Hematopoietic multipotent progenitor cell treated with erythropoietin and hydrocortisone succinate and interleukin-3 and kit ligand, for 4 days (in vitro differentiated cells): ENCODE measurements around the gene LMNTD2.
A peak's percentile ranks its signal among the peaks of the same experiment; 100 is the strongest.

Experiments
- DNase-seq: peaks from one replicate; pipeline ENCODE4 v3.0.0-alpha.2; 2015

The LMNTD2 gene

DNA sequence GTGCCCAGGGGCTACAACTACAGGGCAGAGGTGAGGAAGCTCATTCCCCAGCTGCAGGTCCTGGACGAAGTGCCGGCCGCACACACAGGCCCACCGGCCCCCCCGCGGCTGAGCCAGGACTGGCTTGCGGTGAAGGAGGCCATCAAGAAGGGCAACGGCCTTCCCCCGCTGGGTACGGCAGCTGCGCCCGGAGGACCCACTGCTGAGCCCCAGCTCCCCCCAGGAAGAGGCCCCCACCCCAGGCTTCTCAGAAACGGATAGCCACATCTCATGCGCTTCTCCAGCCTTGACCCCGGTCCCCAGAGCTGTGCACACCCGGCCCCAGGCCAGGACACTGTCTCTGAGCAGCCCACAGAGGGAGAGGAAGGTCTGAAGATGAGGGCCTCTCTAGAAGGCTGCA, 9.4 kb downstream of the LMNTD2 start:
- DNase-seq = no peak

DNA sequence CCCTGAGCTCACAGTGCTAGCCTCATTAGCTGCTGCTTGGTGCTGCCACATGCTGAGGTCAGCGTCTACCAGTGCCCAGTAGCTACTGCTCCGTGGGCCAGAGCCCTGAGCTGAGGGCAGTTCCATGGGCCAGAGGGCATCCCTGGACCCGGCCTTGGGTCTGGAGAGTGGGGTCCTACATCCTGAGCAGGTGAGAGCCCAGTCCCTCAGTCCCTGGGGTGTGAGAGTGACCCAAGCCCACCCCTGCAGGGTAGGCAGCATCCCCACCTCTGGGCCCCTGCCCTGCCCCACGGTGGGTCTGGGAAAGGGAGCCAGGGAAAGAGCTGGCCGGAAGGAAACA, 9.8 kb downstream of the LMNTD2 start:
- DNase-seq = no peak

DNA sequence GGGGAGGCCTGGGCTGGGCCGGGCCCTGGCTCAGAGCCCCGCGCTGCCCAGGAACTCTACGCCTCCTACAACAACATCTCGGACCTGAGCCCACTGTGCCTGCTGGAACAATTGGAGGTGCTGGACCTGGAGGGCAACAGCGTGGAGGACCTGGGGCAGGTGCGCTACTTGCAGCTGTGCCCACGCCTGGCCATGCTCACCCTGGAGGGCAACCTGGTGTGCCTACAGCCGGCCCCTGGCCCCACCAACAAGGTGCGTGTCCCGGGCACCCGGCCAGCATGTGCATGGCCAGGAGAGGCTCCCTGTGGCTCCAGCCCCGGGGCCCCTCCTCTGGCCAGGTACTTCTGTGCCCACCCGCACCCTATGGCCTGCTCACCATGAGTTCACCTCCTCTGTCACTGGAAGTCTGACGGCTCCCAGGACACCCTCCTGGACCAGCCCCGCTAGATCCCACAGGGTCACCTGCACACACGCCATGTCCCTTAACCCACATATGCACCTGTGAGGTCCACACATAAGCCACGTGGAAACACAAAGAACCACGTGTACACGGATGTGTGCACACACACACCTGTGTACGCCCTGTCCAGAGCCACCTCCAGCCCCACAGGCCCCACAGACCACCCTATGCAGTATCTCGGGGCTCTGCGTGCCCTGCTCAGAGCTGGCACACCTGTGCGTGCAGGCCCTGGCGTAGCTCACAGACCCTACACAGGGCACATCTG, 10.4 kb downstream of the LMNTD2 start:
- DNase-seq = no peak

DNA sequence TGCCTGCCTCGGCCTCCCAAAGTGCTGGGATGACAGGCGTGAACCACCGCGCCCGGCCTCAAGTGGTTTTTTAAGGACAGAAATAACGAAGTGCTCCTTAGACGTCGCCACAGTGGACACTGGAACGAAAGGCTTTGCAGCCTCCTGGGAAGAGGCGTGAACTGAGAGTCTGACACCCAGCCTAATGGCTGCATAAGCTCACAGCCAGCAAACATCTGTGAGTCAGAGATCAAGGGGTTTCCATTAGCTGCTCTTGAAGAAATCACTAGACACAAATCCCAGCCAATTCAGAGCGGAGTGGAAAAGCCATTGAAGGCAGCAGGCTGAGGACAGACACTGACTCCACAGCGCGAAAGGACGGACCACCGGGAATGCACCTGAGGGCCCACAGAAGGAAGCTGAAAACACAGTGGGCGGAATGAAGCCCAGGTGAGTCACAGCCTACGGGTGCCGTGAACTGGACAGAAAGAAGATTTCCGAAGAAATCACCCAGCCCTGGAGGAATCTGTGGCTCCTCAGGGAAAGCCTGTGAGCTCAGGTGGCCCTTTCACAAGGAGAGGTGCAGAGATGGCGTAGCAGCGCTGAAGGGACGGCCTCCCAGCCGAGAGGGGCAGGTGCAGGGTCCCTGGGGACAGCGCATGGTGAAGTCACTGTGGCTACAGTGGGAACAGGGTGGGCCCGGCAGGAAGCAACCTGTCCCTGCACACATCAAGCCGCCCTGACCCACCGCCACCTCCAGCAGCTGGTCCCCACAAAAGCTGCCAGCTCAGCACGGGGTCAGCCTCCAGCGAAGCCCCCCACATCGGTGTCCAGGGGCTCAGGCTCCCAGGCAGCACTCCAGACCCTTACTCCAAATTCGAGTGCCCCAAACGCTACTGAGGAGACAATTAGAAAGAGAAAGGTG, 11.6 kb downstream of the LMNTD2 start:
- DNase-seq = no peak

DNA sequence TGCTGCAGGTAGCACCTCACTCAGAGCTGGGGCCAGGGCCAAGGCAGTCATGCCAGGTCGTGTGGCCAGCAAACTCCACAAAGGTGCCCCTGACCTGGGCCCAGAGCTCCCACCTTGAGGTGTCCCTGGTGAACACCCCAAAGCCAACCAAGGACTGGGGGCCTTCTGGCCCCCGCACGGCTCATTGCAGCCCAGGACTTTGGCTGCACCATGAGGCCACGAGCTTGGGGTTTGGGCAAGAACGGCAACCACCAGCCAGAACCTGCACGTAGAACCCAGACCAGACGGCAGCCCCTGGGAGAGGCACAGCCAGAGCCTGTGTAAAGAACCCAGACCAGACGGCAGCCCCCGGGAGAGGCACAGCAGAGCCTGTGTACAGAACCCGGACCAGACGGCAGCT, 15.4 kb downstream of the LMNTD2 start:
- DNase-seq = no peak

DNA sequence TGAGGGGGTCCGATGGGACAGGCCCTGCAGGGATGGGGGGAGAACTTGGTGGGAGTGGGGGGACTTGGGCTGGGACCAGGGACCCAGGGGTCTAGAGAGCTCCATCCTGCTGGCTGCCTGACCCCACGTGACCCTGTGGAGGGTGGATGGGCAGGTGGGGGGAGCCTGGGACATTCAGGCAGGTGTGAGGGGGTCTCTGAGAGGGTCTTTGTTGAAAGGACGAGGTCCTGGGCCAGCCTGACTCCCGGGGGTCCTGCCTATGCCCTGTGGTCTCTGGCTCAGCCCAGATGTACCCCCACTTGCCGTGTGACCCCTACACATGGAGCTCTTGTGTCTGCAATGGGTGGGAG, 15.7 kb downstream of the LMNTD2 start:
- DNase-seq = no peak

DNA sequence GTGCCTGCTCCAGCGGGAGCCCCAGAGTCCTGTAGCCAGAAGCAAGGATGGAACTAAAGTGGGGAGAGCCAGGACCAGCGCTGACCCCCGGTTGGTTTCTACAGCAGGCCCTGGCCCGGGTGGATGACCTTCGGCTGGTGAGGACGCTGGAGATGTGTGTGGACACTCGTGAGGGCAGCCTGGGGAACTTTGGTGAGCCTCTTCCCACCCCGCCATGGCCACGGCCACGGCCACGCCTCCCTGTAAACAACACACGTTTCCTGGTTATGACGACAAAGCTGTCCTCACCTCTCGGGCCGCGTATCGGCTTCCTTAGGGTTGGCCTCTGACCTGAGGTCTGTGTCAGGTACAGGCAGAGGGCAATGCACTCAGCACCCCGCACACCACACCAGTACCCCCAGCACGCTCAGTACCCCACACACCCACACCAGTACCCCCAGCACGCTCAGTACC, 19.1 kb downstream of the LMNTD2 start:
- DNase-seq = no peak

DNA sequence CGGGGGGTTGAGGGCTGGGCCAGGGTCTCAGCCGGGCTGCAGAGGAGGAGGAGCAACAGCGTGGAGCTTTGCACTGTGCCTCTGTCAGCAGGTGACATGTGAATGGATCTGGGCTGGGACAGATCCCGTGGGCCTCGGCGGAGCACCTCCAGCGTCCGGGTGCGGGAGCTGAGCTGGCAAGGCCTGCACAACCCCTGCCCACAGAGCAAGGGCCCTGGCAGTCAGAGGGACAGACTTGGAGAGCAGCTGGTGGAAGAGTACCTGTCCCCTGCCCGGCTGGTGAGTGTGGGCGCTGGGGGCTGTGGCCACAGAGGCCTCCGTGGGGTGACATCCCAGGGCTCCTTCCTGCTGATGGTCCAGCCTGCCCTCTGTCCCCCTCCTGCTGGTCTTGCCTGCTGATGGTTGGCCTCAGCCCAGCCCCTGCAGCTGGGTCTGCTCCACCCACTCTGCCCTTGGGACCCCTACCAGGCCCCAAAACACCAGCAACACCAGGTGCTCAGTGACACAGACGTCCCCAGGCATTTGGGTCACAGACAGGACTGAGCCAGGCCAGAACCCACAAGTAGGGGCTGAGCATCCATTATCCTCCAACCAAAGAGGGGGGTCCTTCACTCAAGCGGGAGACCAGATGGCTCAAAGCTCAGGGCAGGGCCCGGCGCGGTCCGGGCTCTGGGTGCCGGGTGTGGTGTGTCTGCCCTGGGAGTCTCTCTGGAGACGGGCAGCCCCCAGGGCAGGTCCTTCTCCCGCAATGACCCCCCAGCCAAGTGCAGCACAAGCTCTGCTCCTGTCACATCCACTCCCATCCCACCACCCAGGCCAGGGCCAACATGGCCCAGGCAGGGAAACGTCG, 19.7 kb downstream of the LMNTD2 start:
- DNase-seq = no peak

DNA sequence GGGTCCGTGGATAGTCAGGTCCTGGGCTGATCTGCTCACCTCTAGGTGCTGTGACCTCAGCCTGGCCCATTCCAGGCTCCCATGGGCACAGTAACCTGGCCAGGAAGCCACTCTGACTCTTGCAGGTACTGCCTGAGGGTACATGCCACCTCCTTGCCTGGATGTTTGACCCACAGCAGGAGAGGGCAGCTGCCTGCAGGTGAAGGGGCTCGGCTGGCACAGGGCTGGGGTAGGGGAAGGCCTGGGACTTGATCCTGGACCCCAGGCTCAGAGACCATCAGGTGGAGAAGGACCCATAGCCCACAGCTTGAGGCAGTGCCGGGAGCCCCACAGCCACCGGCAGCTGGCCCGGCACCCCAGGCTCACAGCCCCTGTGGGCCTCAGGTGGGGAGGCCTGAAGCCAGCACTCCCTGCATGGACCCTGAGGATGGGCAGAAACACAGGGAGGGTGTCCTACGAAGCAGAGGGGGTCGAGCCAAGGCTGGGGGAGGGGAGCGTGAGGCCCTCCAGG, 20.5 kb downstream of the LMNTD2 start:
- DNase-seq = no peak

DNA sequence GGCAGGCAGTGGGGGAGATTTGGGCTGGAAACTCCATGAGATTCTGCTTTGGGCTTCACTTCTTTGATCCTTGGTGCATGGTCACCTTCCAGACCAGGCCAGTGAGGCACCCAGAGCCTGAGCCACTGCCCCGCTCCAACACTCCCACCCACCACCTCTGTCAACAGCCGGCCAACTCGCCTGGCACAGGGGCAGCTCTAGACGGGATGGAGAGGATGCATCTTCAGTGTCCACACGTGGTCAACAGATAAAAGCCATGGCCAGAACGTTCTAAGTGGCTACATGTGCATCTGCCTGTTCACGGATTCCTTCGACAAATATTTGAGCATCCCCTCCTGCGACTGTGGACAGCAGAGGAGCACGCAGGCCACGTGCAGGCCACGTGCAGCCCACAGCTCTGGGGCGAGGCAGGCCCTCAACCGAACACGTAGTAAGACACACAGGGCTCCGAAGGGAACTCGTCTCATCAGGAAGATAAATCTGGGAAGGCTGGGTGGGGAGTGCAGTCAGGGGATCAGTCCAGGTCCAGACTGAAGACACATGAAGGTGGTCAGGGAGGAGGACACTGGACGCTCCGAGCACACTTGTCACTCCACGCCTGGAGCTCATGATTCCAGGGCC, 22.0 kb downstream of the LMNTD2 start:
- no peak for DNase-seq

DNA sequence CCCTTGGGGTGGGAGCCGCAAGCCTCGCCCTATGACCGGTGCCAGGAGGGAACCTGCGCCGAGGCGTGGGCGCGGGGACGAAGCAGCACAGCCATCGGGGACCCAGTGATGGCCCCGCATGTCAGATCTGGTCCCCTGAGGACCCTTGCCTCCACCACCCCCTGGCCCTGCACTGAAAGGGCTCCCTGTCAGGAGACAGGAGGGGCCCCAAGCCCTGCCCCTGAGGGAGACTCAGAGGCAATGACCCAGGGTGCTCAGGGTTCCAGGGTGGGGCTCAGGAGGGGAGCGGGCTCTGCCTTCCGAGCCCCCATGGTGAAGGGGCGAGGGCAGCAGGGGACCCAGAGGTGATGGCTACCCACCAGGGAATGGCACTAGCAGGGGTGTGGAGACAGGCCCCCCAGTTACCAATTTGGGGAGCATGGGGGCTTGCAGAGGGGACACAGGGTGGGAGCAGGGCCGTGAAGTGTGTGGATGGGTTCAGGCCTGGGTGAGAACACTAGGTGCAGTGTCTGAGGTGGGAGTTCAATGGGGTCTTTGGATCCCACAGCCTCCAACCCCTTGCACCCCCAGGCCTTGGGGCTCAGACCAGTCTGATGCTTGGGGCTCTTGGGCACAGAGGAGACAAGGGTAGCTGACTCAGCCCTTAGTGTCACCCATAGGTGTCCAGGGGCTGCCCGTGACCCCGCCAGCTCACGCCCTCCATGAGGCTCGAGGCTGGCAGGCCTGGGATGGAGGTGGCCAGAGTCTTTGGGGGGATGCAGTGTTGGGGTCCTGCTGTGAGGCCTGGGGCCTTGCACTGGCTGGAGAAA, 22.7 kb downstream of the LMNTD2 start:
- no peak for DNase-seq

DNA sequence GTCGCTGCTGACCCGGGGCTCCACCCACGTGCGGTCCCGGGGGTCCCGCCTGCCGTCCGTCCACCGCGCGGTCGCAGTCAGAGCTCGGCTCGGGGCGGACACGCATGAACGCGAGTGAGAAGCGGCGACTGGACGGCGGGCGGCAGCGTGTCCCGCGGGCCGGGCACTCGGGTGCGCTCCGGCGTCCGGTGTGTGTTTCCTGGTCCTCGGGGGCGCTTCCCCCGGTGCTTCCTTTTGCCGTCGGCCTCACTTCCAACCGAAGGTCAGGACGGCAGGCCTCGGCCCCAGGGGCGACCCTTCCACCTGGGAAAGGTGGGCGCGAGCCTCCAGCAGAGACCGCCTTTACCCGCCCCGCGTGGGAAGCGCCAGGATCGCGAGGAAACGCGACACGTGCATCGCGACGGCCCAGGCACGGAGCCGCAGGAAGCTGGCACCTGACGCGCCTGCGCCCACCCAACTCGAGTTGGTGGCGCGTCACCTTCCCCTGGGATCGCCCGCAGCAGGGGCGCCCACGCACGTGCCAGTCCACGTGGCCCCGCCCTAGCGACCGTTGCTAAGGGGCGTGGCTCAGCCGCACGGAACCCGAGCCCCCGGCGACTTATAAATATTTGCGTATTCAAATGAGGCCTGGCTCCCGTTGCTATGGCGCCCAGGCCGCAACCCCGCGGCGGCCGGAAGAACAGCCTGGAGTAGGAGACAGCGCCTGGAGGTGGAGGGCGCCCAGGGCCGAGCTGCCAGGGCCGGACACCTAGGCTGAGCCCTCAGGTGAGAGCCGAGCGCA, 23.5 kb downstream of the LMNTD2 start, which contains the start of gene LRRC56:
TSS of gene LRRC56 (plus strand) at position 687 of the 781 bp plus-strand sequence. CDS start 3,158 bp downstream, outside the sequence.
- DNase-seq = peak; percentile 95

DNA sequence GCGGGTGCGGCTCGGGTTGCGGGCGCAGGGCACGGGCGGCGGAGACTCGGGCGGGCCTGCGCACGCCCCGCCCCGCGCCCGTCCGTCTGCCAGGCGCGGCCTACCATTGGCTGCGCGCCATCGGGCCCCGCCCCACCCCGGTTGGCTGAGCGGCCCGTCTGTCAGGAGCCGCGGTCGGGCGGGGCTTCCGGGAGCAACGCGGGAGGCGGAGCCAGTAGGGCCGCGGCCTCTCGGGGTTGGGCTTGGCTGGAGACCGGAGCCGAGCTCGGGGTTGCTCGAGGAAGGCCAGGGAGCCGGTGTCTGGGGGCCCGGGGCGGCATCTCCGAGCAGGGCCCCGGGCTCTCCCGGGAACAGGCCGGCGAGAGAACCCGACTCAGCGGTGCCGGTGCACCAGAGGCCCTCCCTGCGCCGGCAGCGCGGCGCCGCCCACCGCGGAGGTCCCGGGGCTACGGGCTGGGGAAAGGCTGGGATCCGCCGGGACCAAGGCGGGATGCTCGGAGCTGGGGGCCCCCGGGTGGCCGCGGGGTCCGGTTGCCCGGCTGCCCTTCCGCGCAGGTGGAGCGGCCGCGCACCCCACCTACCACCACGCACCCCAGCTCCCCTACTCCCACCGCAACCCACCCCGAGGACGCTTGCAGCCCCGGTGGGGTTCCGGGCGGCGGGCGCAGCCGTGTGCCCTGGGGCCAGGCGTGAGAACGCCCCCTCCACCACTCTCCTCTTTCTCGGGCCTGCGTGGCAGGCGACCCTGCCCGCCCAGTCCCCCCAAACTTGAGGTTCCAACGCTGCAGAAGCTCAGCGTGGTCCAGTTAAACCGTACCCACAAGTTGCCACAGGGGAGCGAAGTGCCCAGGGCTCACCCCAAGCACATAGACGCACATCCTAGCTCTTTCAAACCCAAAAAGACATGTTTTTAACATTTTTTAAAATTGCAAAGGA, 24.8 kb downstream of the LMNTD2 start, which contains the start of gene HRAS:
TSS of gene HRAS (minus strand) at position 58 of the 936 bp plus-strand sequence.
- DNase-seq = peak; percentile 98

DNA sequence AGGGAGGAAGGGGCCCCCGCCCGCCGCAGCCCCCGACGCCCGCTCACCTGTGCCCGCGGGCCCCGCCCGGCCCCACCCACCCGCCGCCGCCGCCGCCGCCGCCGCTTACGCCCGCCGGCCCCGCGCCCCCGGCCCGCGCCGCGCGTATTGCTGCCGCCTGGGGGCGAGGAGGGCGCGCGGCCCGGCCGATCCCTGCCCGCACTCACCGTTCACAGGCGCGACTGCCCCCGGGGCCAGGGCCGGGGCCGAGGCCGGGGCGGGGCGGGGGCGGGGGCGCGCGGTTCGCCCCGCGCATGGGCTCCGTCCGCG, 25.4 kb downstream of the LMNTD2 start:
- no peak for DNase-seq

DNA sequence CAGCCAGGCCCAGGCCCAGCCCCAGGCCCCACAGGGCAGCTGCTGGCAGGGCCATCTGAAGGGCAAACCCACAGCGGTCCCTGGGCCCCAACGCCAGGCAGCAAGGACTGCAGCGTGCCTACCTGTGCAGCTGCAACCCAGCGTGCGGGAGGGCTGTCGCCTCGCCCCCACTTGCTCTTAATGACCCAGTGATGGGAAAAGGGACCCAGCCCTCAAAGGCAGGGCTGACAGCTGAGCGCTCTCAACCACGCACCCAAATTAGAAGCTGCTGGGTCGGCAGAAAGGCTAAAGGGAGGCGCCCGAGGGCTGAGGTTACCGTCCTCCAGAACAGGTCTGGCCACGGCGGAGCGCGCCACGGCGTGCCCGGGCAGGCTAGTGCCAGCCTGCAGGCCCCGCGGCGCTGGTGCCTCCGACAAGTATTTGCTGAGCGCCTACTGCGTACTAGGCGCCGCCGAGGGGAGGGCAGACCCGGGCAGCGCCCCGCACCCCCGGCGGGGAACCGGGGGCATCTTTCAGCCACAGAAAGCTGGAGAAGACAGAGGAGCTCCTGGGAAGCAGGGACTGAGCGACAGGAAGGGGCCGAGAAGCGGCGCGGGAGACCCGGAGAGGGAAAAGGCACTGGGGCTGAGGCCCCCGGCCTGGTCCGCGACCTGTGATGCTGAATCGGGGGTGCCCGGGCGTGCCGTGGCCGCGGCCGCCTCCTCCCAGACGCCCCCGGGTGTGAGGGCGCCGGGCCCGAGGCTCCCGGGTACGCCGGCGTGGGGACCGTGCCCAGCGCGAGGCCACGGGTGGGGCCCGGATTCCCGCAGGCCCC, 25.9 kb downstream of the LMNTD2 start:
- DNase-seq = peak; percentile 62

DNA sequence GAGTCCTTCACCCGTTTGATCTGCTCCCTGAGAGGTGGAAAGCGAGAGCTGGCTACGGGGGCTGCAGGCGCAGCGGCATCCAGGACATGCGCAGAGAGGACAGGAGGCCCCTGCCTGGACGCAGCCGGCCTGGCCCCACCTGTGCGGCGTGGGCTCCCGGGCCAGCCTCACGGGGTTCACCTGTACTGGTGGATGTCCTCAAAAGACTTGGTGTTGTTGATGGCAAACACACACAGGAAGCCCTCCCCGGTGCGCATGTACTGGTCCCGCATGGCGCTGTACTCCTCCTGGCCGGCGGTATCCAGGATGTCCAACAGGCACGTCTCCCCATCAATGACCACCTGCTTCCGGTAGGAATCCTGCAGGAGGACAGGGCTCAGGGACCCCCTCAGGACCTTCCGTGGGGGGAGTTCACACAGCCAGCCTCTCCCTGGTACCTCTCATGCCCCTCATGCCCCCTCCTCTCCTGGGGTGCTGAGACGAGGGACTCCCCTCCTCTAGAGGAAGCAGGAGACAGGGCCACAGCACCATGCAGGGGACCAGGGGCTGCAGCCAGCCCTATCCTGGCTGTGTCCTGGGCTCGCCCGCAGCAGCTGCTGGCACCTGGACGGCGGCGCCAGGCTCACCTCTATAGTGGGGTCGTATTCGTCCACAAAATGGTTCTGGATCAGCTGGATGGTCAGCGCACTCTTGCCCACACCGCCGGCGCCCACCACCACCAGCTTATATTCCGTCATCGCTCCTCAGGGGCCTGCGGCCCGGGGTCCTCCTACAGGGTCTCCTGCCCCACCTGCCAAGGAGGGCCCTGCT, 26.7 kb downstream of the LMNTD2 start:
- no peak for DNase-seq

DNA sequence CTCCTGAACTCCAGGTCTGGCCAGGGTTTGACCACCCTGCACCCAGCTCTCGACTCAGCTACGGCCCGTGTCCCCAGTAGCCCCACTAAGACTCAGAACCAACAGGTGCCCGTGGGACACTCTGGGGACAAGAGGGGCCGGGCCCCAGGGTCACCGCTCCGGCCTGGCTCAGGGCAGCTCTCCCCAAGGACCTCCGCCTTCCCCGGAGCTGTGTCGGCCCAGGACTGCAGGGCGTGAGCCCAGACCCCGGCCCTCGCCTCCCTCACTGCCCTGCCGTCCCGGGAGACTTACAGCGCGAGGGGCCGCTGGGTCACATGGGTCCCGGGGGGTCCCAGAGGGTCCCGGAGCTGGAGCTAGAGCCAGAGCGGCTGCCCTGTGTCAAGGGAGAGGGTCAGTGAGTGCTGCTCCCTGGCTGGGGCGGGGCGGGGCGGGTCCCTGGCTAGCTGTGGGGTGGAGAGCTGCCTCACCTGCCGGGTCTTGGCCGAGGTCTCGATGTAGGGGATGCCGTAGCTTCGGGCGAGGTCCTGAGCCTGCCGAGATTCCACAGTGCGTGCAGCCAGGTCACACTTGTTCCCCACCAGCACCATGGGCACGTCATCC, 27.5 kb downstream of the LMNTD2 start:
- DNase-seq = no peak
